GM19351 (cell line): ENCODE measurements around the gene UBE2L5.
"Not testable (repeated sequence)": the region's sequence is repeated elsewhere in the genome, so short reads cannot be mapped to it uniquely, and the experiment has no call there.

Source experiments
- ATAC-seq: cut with Tn5 transposase; IDR thresholded peaks from one replicate; pipeline ENCODE4 v1.9.1; 2021; ENCODE audit warnings: mild to moderate bottlenecking, moderate library complexity; ENCODE audit not compliant: unreplicated experiment

UBE2L5 gene

DNA sequence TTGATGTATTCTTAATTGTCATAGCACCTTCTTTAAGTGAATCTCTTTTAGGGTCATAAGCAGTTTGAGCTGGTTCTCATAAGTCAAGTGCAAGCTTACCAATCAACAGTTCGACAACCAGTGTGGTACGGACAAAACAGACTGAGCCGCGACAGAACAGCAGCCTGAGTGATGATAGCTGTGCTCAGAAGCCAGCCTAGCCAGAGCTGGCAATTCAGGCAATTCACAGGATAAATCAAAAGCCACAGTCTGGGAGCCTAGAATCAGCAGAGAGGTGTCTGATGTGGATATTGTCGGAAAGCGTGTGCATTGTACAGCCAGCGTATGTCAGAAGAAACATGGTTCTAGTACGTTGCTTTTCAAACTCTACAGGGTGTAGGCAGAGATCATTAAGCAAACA is 14.9 kb downstream of the UBE2L5 start:
- ATAC-seq: no peak

DNA sequence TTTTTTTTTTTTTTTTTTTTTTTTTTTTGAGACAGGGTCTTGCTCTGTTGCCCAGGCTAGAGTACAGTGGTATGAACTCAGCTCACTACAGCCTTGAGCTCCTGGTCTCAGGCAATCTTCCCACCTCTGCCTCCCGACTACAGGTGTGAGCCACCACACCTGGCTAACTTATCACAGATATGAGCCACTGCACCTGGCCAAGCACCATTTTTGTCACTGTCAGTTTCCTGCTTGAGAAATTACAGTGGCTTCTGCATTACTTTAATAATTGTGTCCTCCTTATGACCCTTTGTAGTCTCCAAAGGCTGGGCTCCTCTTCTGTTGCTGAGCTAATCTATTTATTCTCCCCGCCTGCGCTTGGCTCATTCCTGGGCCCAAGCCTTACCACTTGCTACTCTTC is 16.0 kb downstream of the UBE2L5 start:
- ATAC-seq: no peak

DNA sequence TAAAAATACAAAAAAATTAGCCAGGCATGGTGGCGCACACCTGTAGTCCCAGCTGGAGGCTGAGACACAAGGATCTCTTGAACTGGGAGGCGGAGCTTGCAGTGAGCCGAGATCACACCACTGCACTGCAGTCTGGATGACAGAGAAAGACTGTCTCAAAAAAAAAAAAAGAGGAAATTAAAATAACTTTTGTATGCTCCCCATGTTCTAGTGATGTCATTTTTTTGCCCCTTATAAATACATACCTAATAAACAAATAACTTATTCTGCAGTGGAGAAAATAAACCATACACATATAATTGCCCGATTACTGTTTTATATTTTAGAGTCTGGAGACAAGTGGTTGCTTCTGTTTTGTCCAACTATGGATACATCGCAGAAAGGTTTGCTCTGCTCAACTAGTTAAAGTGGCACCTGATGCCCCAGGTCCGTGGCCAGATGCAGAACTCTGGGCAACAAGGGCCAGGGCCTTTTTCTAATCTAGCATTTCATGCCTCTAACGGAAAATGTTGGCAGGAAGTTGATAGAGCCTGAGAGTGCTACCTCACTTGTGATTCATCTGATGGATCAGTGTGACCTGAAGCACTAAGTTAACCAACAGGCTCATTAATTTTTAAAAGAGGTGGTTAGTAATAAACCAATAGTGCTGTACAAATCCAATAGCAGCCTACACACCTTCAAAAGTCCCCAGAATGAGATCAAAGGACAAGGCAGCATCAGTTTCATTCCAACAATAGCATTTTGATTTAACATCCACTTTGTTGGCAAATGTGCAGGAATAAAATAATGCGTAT is 18.8 kb downstream of the UBE2L5 start:
- no peak for ATAC-seq

DNA sequence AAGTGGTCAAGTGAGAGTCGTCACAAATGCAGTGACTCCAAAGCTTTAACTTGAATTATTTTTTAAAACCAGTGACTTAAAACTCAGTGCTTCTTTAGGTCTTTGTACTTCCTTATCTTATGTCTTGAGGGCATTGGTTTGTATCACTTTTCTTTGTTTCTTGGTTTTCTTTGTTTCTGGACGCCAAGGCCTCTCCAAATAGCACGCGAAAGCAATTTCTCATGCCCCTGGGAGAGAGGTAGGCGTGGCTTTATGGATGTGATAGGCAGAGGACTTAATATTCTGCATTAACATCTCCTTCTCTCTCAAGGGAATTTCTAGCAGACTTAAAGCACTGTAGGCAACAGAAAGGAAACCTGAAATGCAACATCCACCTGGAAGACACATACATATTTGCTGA is 20.6 kb downstream of the UBE2L5 start:
- no peak for ATAC-seq

DNA sequence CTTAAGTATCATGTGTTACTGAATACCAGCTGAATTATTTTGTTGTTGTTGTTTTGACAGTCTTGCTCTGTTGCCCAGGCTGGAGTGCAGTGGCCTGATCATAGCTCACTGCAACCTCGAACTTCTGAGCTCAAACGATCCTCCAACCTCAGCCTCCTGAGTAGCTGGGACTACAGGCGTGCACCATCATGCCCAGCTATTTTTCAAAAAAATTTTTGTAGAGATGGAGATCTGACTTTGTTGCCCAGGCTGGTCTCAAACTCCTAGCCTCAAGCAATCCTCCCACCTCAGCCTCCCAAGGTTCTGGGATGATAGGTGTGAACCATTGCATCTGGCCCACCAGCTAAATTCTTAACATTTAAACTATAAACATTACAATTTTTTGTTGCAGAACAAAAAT is 21.2 kb downstream of the UBE2L5 start:
- ATAC-seq: not testable (repeated sequence)

DNA sequence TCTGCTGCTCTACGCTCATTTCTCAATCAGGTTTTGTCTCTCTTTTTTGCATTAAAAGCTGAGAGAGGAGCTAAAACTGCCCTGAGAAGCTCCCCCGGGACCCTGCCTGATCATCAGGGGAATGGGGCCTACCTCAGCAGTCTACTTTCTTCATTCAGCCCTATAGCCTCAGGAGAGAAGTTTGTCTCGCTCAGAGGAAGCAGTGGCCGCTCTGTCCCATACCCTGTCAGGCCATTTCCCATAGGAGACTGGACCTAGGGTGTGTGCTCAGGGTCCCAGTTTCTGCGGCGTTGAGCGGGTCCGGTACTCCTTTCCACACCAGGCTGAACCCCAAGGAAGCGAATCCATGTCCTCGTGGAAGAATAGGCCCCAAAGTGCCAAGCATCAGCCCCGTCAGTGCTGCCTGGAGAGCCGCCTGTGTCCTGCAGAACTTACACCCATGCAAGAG is 21.7 kb downstream of the UBE2L5 start:
- peak; percentile 50 for ATAC-seq

DNA sequence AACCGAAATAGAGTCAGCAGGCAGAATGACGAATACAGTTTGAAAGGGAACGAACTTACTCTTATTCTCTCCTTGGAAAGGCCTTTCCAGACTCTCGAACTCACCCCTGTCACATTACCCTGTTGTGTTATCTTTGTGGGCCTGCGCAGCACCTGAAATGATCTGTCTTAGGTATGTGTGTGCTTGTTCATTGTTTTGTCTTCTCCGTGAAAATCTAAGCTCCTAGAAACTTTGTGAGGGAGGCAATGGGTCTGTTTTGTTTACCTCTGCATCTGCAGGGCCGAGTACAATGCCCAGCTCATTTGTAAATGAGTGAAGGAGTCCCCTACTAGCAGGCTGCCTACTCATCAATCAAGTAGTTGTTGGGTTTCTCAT is 23.8 kb downstream of the UBE2L5 start:
- no peak for ATAC-seq

DNA sequence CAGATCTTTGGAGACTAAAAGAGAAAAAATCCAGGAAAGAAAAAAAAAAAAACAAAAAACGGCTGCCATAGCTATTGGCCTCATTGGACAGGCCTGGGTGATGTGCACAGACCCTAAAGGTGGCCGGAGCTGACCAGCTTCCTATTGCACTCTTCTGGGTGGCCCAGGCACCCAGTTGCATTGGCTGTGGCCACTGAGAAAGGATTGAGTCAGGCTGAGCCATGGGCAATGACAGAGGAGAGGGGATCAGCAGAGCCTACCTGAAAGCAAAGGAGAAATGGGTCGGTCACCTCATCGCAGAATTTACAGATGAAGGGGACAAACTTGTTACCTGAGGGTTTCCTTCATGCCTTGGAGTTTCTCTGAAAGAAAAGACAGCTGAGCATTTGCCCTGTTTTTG is 26.1 kb downstream of the UBE2L5 start:
- no peak for ATAC-seq

DNA sequence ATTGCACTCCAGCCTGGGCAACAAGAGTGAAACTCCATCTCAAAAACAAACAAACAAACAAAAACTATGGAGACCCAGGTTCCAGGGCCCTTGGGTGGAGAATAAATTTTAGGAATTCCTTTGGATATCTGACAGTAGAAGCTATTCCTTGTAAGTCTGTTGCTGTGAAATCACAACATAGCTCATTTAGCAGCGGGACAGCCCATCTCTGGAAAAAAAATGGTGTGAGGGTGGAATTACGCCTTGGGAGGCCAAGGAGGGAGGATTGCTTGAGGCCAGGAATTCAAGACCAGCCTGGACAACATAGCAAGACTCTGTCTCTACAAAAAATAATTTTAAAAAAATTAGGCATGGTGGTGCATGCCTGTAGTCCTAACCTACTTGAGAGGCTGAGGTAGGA is 27.8 kb downstream of the UBE2L5 start:
- no peak for ATAC-seq

DNA sequence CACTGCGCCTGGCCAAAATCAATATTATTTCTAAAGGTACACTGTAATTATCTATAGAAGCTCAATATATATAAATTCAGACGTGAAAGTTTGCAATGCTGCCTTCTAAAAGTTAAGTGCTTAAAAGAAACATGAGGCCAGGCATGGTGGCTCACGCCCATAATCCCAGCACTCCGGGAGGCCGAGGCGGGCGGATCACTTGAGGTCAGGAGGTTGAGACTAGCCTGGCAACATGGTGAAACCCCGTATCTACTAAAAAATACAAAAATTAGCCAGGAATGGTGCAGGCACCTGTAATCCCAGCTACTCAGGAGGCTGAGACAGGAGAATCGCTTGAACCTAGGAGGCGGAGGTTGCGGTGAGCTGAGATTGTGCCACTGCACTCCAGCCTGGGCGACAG is 29.2 kb downstream of the UBE2L5 start:
- ATAC-seq: not testable (repeated sequence)

DNA sequence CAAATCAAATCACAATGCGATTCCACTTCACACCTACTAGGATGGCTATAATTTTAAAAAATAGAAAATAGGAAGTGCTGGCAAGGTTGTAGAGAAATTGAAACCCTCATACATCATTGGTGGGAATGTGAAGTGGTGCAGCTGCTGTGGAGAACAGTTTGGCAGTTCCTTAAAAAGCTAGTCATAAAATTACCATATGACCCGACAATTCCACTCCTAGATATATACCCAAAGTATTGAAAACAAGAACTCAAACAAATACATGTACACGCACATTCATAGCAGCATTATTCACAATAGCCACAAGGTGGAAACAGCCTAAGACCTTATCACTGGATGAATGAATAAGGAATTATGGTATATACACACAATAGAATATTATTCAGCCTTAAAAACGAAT is 31.4 kb downstream of the UBE2L5 start:
- ATAC-seq: no peak

DNA sequence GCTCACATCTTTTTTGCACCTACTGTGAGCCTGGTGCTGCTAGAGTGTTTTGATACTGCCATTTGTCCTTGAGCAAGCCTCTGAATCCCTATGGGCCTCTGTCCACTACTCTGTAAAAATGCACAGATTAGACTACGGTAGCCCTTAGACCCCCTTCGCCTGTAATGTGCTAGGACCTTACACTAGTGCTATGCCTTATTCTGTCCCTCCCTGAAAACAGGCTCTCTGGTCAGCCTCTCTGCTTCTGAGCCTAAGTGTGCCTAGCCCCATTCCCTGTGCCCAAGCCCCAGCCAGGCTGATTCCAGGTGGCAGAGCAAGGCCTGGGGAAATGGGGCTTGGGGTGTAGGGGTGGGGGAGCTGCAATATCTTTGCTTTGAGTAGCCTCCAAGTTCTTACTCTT is 32.7 kb downstream of the UBE2L5 start:
- no peak for ATAC-seq

DNA sequence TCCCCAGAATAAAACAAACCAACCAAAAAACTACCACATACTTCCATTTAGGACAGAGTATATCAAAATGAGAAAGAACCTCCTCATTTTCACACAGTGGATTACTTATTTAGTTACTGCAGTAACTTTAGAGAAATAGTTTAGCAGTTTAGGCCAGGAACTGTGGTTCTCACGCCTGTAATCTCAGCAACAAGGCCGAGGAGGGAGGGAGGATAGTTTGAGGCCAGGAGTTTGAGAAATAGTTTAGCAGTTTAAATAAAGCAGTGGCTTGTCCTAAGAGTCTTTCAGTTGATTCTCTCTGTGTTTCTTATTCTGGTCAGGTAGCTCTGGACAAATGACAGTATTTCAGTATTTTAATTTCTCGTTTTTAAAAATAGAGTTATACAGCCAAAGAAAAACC is 34.0 kb downstream of the UBE2L5 start:
- ATAC-seq: no peak

DNA sequence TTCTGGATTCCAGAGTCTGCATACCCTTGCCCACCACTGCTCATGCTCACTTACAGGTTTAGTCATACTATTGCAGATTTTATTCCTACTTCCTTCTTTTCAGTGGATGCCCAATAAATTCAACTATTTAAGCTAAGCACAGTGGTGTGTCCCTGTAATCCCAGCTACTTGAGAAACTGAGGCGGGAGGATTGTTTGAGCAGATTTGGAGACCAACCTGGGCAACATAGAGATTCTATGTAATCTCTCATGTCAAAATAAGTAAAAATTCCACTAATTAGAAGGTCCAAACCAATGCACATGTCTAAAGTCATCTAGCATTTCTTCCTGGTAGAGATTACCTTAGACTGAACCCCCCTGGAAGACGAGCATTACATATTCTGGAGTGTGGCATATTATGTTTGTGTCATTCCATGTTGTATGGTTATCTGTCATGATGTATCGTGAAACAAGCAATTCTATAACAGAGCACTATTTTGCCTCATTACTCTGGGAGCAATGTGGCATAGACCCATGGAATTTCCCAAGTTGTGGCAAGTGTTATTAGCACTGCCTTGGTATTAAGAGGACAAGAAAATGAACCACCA is 35.1 kb downstream of the UBE2L5 start:
- ATAC-seq: no peak

DNA sequence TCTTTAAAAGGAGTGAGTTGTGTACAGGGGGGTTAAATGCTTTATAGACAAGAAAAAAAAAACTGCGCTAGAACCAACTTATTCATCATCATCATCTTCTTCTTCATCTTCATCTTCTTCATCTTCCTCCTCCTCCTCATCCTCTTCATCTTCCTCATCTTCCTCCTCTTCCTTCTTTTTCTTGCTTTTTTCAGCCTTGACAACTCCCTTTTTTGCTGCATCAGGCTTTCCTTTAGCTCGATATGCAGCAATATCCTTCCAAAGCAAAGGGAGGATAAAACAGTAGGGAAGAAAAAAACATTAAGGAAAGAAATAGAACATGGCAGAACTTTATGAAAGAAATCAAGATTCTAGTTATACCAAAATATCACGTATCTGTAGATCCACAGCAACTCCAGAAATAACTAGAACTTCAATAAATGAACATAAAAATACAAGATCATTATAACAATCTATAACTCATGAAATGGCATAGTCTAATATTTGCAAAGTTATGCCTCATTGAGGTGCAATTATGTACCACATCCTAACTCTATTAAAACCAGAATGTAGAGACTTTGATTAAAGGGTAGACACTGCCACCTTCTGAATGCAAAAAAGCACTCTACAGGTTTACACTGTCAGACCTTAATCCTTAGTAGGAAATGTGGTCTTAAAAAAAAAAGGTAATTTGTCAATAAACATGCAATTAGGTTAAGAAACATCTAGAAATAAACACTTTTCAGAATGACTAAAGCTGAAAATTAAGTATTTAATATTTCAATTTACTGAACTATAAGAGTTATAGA is 39.2 kb downstream of the UBE2L5 start:
- not testable (repeated sequence) for ATAC-seq

DNA sequence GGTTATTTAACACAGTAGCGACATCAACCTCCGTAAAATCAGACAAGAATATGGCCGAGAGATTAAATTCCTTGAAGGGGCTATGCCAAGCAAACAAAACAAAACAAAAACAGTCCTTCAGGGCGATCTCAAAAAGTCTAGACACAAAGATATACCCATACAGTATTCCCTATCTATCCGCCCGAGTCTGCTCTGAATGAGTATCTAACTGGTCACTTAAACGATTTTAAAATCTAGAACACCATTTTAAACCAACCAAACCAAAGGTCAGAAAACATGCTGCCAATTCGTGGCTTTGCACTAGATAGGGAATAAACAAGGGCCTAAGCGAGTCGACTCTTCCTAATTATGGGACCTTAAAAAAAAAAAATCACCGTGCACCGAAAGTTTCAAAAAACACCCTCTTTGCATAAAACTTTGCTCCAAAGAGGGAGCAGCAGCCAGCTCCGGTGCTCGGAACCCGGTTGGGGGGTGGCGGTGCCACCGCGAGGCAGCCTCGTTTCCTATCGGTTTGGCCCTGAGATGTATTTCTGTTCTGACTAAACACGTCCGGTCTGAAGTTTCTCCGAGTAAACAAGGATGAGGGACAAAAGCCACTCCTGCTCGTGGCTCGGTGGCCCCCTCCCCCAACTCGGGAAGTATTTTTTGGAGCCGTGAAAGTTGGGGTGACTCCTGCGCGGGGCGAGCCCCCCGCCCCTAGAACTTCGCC is 41.6 kb downstream of the UBE2L5 start:
- peak; percentile 30 for ATAC-seq

DNA sequence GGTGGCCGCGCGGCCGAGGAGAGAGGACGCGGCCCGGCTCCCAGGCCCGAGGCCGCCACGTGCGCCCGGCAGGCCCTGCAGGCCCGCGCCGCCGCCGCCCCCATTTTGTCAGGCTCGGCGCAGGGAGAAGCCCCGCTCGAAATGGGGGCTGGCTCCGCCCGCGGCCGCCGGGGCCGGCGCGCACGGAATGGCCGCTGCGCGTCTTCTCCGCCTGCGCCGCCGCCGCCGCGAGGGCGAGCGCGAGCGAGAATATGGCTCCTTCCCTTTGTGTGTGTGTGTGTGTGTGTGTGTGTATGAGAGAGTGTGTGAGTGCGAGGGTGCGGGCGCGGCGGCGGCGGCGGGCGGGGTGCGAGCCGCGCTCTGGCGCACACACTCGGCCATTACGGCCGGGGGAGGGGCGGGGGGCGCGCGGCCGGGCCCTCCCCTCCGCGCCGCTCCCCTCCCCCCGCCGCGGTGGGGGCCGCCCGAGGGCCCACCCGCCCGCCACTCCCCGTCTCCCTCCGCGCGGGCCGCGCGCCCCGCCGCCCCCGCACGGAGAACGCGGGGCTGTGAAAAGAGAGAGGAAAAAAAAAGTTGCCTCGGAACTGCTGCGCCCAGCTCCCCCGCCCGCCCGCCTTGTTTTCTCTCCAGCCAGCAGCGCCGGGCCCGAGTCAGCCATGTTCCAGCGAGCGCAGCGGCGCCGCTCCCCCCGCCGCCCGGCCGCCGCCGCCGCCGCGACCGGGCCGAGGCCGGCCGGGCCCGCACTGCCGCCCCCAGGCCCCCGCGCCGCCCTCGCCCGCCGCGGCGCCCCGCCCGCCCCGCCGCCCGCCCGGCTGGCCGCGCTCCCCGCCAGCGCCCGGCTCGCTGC is 42.4 kb downstream of the UBE2L5 start:
- ATAC-seq: peak; percentile 26

DNA sequence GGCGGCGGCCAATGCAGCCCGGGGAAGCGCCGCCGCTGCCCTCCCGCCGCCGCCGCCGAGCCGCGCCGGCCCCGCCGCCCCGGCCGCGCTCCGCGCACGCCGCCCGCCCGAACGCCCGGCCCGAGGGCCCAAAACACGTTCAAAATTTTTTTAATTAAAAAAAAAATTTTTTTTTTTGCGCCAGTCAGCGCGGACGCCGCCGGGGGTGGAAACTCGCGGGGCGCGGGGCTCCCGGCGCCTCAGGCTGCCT is 43.0 kb downstream of the UBE2L5 start:
- ATAC-seq: no peak

DNA sequence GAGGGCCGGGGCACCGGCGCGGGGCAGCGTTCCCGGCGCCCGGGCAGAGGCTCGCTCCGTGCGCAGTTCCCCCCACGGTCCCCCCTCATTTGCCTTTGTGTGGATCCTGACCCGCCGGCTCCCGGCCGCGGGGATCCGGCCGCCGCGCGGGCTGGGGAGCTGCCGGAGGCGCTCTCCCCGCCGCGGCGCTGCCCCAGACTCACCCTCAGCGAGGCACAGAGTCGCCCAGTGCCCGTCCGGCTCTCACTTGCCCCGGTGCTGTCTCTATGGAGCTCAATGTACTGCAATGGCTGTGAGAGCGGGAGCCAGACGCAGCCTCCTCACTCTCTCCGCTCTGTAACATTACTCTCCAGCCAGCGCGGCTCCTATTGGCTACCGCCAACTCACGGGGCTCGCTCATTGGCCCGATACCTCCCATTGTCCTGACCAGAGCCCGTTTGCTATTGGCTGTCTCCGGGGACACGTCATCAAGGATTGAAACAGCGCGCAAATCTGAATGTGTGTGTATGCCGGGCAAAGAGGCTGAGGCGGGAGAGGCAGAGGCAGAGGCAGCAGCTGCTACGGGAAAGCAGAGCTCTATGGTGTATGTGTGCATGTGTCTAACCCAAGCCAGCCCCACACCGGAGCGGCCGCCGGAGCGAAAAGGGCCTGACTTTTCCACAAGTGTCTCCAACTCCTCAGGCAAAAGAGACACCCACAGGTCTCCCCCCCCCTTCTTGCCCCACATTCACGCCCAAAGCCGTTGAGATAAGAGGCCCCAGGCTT is 43.5 kb downstream of the UBE2L5 start, which contains the start of gene HMGB1:
HMGB1 (minus strand) TSS at position 344 of the 765 bp plus-strand sequence. CDS start 2,256 bp downstream, outside the sequence.
- ATAC-seq: peak; percentile 84

DNA sequence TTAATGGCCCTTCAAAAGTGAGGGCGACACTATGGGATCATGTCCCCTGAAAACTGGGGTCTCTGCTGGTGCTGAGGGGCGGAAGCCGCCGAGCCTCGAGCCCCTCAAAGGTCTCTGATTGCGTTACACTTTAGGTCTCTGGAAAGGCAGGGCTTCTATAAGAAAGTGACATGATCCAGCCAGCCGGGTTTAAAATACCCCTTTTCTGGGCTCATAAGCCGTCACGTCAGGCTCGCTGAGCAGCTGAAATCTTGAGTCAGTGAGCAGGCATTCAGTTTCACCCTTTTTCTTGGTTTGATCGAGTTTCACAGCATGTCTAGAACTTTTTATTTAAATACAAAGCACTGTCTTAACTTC is 44.0 kb downstream of the UBE2L5 start:
- ATAC-seq: no peak
